Measurements from ENCODE around the gene RBM33.

DNA sequence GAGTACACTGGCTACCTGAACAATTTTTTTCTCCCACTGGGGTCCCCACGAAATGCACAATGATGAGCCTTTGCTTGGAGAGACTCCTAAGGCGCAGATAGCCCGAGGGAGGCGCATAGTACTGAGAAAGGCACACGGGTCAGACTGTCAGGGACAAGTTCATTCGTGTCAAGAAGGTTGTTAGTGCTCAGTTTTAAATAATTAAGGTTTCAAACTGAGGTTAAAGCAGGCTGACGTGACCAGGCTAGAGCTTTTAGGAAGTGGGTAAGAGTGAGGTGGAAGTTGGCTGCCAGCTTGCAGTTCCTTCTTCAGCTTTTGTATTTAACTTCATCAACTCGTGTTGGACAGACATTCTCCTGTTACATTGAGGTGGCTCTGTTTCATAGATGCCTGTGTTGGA is 31.6 kb downstream of the RBM33 start:
- TF ChIP-seq, protein P1, sequence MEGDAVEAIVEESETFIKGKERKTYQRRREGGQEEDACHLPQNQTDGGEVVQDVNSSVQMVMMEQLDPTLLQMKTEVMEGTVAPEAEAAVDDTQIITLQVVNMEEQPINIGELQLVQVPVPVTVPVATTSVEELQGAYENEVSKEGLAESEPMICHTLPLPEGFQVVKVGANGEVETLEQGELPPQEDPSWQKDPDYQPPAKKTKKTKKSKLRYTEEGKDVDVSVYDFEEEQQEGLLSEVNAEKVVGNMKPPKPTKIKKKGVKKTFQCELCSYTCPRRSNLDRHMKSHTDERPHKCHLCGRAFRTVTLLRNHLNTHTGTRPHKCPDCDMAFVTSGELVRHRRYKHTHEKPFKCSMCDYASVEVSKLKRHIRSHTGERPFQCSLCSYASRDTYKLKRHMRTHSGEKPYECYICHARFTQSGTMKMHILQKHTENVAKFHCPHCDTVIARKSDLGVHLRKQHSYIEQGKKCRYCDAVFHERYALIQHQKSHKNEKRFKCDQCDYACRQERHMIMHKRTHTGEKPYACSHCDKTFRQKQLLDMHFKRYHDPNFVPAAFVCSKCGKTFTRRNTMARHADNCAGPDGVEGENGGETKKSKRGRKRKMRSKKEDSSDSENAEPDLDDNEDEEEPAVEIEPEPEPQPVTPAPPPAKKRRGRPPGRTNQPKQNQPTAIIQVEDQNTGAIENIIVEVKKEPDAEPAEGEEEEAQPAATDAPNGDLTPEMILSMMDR (IDR thresholded peaks at IDR 0.05), result no peak
- no peak for TF ChIP-seq POLR2A (IDR thresholded peaks at IDR 0.05)
- no peak for TF ChIP-seq POLR2AphosphoS5 (IDR thresholded peaks at IDR 0.05)
